Esophagus squamous epithelium (tissue), 5 donors: ENCODE data around the gene RSL1D1. TPM values are rescaled to one million over a fixed set of nuclear protein-coding genes. Genes with fewer than 3 reads are reported as not detected.
A peak's percentile ranks its signal among the peaks of the same experiment; 100 is the strongest.
"Not testable (repeated sequence)": the region's sequence is repeated elsewhere in the genome, so short reads cannot be mapped to it uniquely, and the experiment has no call there.

Experiments
- DNase-seq: peaks from one replicate; lab custom pipeline; 2025; lab: John Stamatoyannopoulos, UW
- H3K27ac ChIP-seq, 4 donors: fragments of 200-600 bp; sonication (generic); one replicate each; pipeline ENCODE4 v1.5.1; 2016 to 2019; ENCODE audit warnings: mild to moderate bottlenecking in 1 of 4
- H3K27me3 ChIP-seq, 4 donors: fragments of 200-600 bp; sonication (generic); 1 replicate in 3 of 4; 2 replicates in 1 of 4; pipeline versions ENCODE4 v1.5.1 to v1.6.0; 2017 to 2021; ENCODE audit warnings: antibody characterized with exemption in 1 of 4
- H3K36me3 ChIP-seq, 3 donors: fragments of 200-600 bp; sonication (generic); one replicate each; pipeline ENCODE4 v1.5.1; 2016 to 2019
- H3K4me1 ChIP-seq, 3 donors: fragments of 200-600 bp; sonication (generic); one replicate each; pipeline ENCODE4 v1.5.1; 2017 to 2019
- H3K4me3 ChIP-seq, 4 donors: fragments of 200-600 bp; sonication (generic); 1 replicate in 3 of 4; 2 replicates in 1 of 4; pipeline ENCODE4 v1.5.1; 2016 to 2019; ENCODE audit warnings: mild to moderate bottlenecking in 2 of 4, moderate library complexity in 1 of 4
- H3K9me3 ChIP-seq, 3 donors: fragments of 200-600 bp; sonication (generic); one replicate each; pipeline ENCODE4 v1.5.1; 2016 to 2019
- CTCF ChIP-seq, 6 experiments: fragments of 450-650 bp in 4 of 6; fragments of 200-600 bp in 2 of 6; sonication (generic) in 2 of 6; IDR thresholded peaks; one replicate each; pipeline ENCODE4 v1.5.1; 2016 to 2019; ENCODE audit warnings: antibody characterized with exemption in 6 of 6, mild to moderate bottlenecking in 4 of 6, moderate library complexity in 4 of 6
- POLR2A ChIP-seq, 4 donors: fragments of 450-650 bp; IDR thresholded peaks; one replicate each; pipeline ENCODE4 v1.6.1; 2017; ENCODE audit warnings: antibody characterized with exemption in 4 of 4, mild to moderate bottlenecking in 4 of 4, moderate library complexity in 3 of 4
- WGBS, 2 donors: methylation state at CpG; one replicate each; pipeline ENCODE4 v1.1.5; 2018; 5-methylcytosine and 5-hydroxymethylcytosine counted together
- intact Hi-C: fragments of 100-400 bp; cut with DNase I; formaldehyde crosslinking; loops from one replicate; pipeline ENCODE4 v1.15.0; 2022
- total RNA-seq, 4 donors: library from RNA; depleted of rRNA; stranded (reverse); fragments of >200 nt; gene quantifications; one replicate each; pipeline ENCODE4 v1.1.0, GENCODE V29; 2016
- donor health status: DM: yes; HTN: yes; CAD: no.

The RSL1D1 gene
- total RNA-seq, 4 donors from 2014 or later: 85.4 to 187 (median 145) TPM

- Histone ChIP-seq H3K9me3 (no peaks in the 10 kb centered on the region), H3K27ac (no peak overlapping the region), H3K4me1 (no peaks in the 10 kb centered on the region), H3K27me3 (no peaks in the 10 kb centered on the region), H3K36me3 (no peaks in the 10 kb centered on the region), H3K4me3 (no peak overlapping the region)
- TF ChIP-seq CTCF (IDR thresholded peaks at IDR 0.05) (no peak), POLR2A (IDR thresholded peaks at IDR 0.05) (no peak)
- 52 to 56% methylated on average over 4 to 5 of the region's 5 CpGs for WGBS, 2 donors
- intact Hi-C loops: no loop called here
- DNase-seq: no peak
Measured at GRCh38 chr16:11816123-11816522, 35.2 kb downstream of the RSL1D1 start.

- H3K27me3 ChIP-seq, H3K4me3 ChIP-seq, intact Hi-C loops, H3K36me3 ChIP-seq, H3K4me1 ChIP-seq, H3K27ac ChIP-seq, DNase-seq, H3K9me3 ChIP-seq: not testable (repeated sequence)
- 92 to 95% methylated on average over 4 of the region's 4 CpGs for WGBS, 2 donors
Measured at GRCh38 chr16:11814800-11815199, 36.5 kb downstream of the RSL1D1 start.

GRCh38 chr16:11806721-11807120 is 44.6 kb downstream of the RSL1D1 start:
- 56 to 73% methylated on average over 8 of the region's 8 CpGs for WGBS, 2 donors
- peaks cover 0 to 4% (median 0%) of the 10 kb centered on the region in 4 donors for H3K27me3 ChIP-seq
- no peak for TF ChIP-seq CTCF (IDR thresholded peaks at IDR 0.05)
- TF ChIP-seq POLR2A (IDR thresholded peaks at IDR 0.05): no peak
- no peaks in the 10 kb centered on the region for H3K9me3 ChIP-seq
- intact Hi-C loops: no loop called here
- H3K36me3 ChIP-seq: no peaks in the 10 kb centered on the region
- no peak overlapping the region for H3K27ac ChIP-seq
- H3K4me1 ChIP-seq: no peaks in the 10 kb centered on the region
- no peak for DNase-seq
- H3K4me3 ChIP-seq: no peak overlapping the region

GRCh38 chr16:11805556-11805955 is 45.8 kb downstream of the RSL1D1 start:
- 91% methylated on average over 3 of the region's 3 CpGs for WGBS, 2 donors
- intact Hi-C loops: no loop called here
- TF ChIP-seq CTCF (IDR thresholded peaks at IDR 0.05) (no peak), POLR2A (IDR thresholded peaks at IDR 0.05) (no peak)

GRCh38 chr16:11801481-11802021 is 49.8 kb downstream of the RSL1D1 start:
- H3K4me1 ChIP-seq: peaks cover 17 to 35% (median 21%) of the 10 kb centered on the region in 3 donors
- H3K27me3 ChIP-seq: no peaks in the 10 kb centered on the region
- intact Hi-C loops: no loop called here
- no peak overlapping the region for H3K27ac ChIP-seq
- H3K4me3 ChIP-seq: no peak overlapping the region
- WGBS, 2 donors: 71 to 78% methylated on average over 3 of the region's 3 CpGs
- DNase-seq: no peak
- H3K36me3 ChIP-seq: no peaks in the 10 kb centered on the region
- no peaks in the 10 kb centered on the region for H3K9me3 ChIP-seq
- TF ChIP-seq POLR2A (IDR thresholded peaks at IDR 0.05): no peak
- TF ChIP-seq CTCF (IDR thresholded peaks at IDR 0.05): no peak

More at GRCh38 chr16:11805556-11805955, 45.8 kb downstream of the RSL1D1 start:
- Histone ChIP-seq H3K36me3 (no peaks in the 10 kb centered on the region), H3K27me3 (peaks cover 0 to 4% (median 0%) of the 10 kb centered on the region in 4 donors), H3K27ac (no peak overlapping the region), H3K9me3 (no peaks in the 10 kb centered on the region), H3K4me1 (peaks cover 0 to 4% (median 0%) of the 10 kb centered on the region in 3 donors), H3K4me3 (no peak overlapping the region)
- no peak for DNase-seq

- intact Hi-C loops: no loop called here
- Histone ChIP-seq H3K27ac (peak overlapping the region in 1 of 4 donors; percentile 13), H3K27me3 (no peaks in the 10 kb centered on the region), H3K36me3 (no peaks in the 10 kb centered on the region), H3K9me3 (no peaks in the 10 kb centered on the region), H3K4me1 (peaks cover 23 to 46% (median 28%) of the 10 kb centered on the region in 3 donors), H3K4me3 (no peak overlapping the region)
- 69 to 72% methylated on average over 3 of the region's 3 CpGs for WGBS, 2 donors
- DNase-seq: no peak
- TF ChIP-seq CTCF (IDR thresholded peaks at IDR 0.05) (no peak), POLR2A (IDR thresholded peaks at IDR 0.05) (no peak)
Measured at GRCh38 chr16:11800382-11800718, 51.0 kb downstream of the RSL1D1 start.
